ENCODE measurements around the gene CCAR1.
A peak's percentile ranks its signal among the peaks of the same experiment; 100 is the strongest.
"Not testable (repeated sequence)": the region's sequence is repeated elsewhere in the genome, so short reads cannot be mapped to it uniquely, and the experiment has no call there.

Gene CCAR1

GRCh38 chr10:68826764-68827591, 105.9 kb downstream of the CCAR1 start, which contains the start of gene STOX1:
TSS of gene STOX1 (plus strand) at chr10:68827531. CDS start at chr10:68827624, 93 bp downstream.
- no peak for TF ChIP-seq CTCF (IDR thresholded peaks at IDR 0.05; ENCODE audit: control extremely low read depth, extremely low read depth, low read depth, missing control alignments)
- CTCF ChIA-PET, result interaction anchor here (0.7 to 1.4 kb wide), 6 partner anchors 10 to 420 kb away, joined by 3 read pairs; partner anchors contain the start of gene RUFY2

GRCh38 chr10:68827592-68827959, 106.5 kb downstream of the CCAR1 start:
- POLR2A ChIA-PET; DNase-seq (ENCODE audit: extremely low spot score): not testable (repeated sequence)
- CTCF ChIA-PET, result interaction anchor here (0.7 to 1.4 kb wide), 4 partner anchors 29 to 421 kb away, joined by 3 read pairs; partner anchors contain the start of gene RUFY2

More at GRCh38 chr10:68826764-68827591, 105.9 kb downstream of the CCAR1 start, which contains the start of gene STOX1:
- POLR2A ChIA-PET, result no interaction called here
- DNase-seq (ENCODE audit: extremely low spot score), result peak; percentile 82

- DNase-seq (ENCODE audit: extremely low spot score); POLR2A ChIA-PET: not testable (repeated sequence)
- CTCF ChIA-PET, result interaction anchor here (1.0 kb wide), 1 partner anchor 10 kb away, joined by 6 read pairs; no protein-coding TSS in a partner anchor
Measured at GRCh38 chr10:68828083-68828601, 107.1 kb downstream of the CCAR1 start.

- DNase-seq (ENCODE audit: extremely low spot score), result no peak
- TF ChIP-seq CTCF (IDR thresholded peaks at IDR 0.05; ENCODE audit: control extremely low read depth, extremely low read depth, low read depth, missing control alignments), result no peak
- POLR2A ChIA-PET, result no interaction called here
- CTCF ChIA-PET, result interaction anchor here (1.0 kb wide), 1 partner anchor 9 kb away, joined by 6 read pairs; no protein-coding TSS in a partner anchor
Measured at GRCh38 chr10:68828833-68829232, 107.8 kb downstream of the CCAR1 start.

- ChIA-PET CTCF (no interaction called here), POLR2A (no interaction called here)
- DNase-seq (ENCODE audit: extremely low spot score), result no peak
- no peak for TF ChIP-seq CTCF (IDR thresholded peaks at IDR 0.05; ENCODE audit: control extremely low read depth, extremely low read depth, low read depth, missing control alignments)
Measured at GRCh38 chr10:68829521-68829920, 108.5 kb downstream of the CCAR1 start.

GRCh38 chr10:68829952-68830351, 108.9 kb downstream of the CCAR1 start:
- no peak for TF ChIP-seq CTCF (IDR thresholded peaks at IDR 0.05; ENCODE audit: control extremely low read depth, extremely low read depth, low read depth, missing control alignments)
- ChIA-PET POLR2A (no interaction called here), CTCF (interaction anchor here (1.5 kb wide), 1 partner anchor 23 kb away, joined by 4 read pairs; no protein-coding TSS in a partner anchor)
- DNase-seq (ENCODE audit: extremely low spot score), result no peak

- CTCF ChIA-PET, result interaction anchor here (1.3 kb wide), 1 partner anchor 281 kb away, joined by 3 read pairs; no protein-coding TSS in a partner anchor
- no peak for DNase-seq (ENCODE audit: extremely low spot score)
- TF ChIP-seq CTCF (IDR thresholded peaks at IDR 0.05; ENCODE audit: control extremely low read depth, extremely low read depth, low read depth, missing control alignments), result no peak
- POLR2A ChIA-PET, result no interaction called here
Measured at GRCh38 chr10:68831961-68832455, 111.0 kb downstream of the CCAR1 start.
